ENCODE measurements around the gene ITGAD.
A peak's percentile ranks its signal among the peaks of the same experiment; 100 is the strongest.

The ITGAD gene

GRCh38 chr16:31458073-31458843 lies 65.1 kb downstream of the ITGAD start:
- H3K27me3 ChIP-seq (replicated peaks; ENCODE audit: control insufficient read depth, insufficient read depth, low read length, poor library complexity, severe bottlenecking): no peaks in the 10 kb centered on the region
- no peaks in the 10 kb centered on the region for H3K9me3 ChIP-seq (ENCODE audit: control insufficient read depth, low read length)
- DNase-seq: peak; percentile 45 to 60 (median 56)
- peaks cover 25% of the 10 kb centered on the region for H3K4me1 ChIP-seq (ENCODE audit: control insufficient read depth, insufficient read depth, low read length, poor library complexity, severe bottlenecking)
- peak overlapping the region; percentile 86 for H3K4me3 ChIP-seq (ENCODE audit: insufficient read depth, low read depth, low read length, poor library complexity, severe bottlenecking)
- H3K27ac ChIP-seq (ENCODE audit: insufficient read depth, low read length, poor library complexity, severe bottlenecking): peak overlapping the region; percentile 99
- peaks cover 5% of the 10 kb centered on the region for H3K36me3 ChIP-seq (ENCODE audit: control insufficient read depth, insufficient read depth, low read length)

- Histone ChIP-seq H3K36me3 (ENCODE audit: control insufficient read depth, insufficient read depth, low read length) (peaks cover 10% of the 10 kb centered on the region), H3K4me3 (ENCODE audit: insufficient read depth, low read depth, low read length, poor library complexity, severe bottlenecking) (peak within 1 kb of the TSS; percentile 86), H3K27me3 (replicated peaks; ENCODE audit: control insufficient read depth, insufficient read depth, low read length, poor library complexity, severe bottlenecking) (no peaks in the 10 kb centered on the region), H3K9me3 (ENCODE audit: control insufficient read depth, low read length) (no peaks in the 10 kb centered on the region), H3K4me1 (ENCODE audit: control insufficient read depth, insufficient read depth, low read length, poor library complexity, severe bottlenecking) (peaks cover 25% of the 10 kb centered on the region), H3K27ac (ENCODE audit: insufficient read depth, low read length, poor library complexity, severe bottlenecking) (peak within 1 kb of the TSS; percentile 99)
- DNase-seq: peak; percentile 94 to 97 (median 95)
These were observed 65.9 kb downstream of the ITGAD start, which contains the start of gene ARMC5 for GRCh38 chr16:31458844-31459686. ARMC5 (plus strand) TSS chr16:31459501; CDS start chr16:31459525, 24 bp downstream.

DNA sequence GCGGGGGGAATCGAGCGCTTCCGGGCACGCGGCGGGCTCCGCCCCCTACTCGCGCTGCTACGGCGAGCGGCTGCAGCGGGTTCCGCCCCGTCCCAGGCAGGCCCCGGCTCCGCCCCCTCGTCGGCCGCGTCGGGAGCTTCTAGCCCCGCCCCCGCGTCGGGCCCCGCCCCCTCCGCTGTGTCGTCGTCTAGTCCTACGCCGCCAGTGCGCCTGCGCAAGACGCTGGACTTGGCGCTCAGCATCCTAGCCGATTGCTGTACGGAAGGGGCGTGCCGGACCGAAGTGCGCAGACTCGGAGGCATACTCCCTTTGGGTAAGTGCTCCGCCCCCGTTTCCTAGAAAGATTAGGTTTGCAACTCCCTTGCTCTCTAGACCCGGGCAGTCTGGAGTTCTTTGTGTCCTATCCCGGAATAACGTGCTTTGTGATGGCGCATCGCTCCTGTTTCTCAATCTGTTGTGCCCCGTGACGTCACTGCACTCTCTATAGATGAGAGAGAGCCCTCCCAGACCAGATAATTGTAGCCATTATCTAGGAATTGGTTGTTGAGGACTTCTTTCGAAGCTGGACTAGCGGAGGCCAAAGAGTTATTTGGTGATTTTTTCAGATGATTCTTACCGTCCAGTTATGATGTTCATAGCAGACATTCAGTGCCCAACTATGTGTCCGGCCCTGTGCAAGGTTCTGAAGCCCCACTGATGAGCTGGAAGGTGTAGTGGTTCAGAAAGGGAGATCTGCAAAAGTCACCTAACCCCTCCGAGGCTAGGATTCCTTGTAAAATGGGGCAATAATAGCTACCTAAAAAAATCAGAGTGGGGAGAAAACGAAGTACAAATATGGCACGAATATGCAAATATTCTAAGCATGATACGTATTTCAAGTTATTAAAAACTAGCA lies 66.8 kb downstream of the ITGAD start:
- peaks cover 25% of the 10 kb centered on the region for H3K4me1 ChIP-seq (ENCODE audit: control insufficient read depth, insufficient read depth, low read length, poor library complexity, severe bottlenecking)
- H3K27ac ChIP-seq (ENCODE audit: insufficient read depth, low read length, poor library complexity, severe bottlenecking): peak overlapping the region; percentile 99
- peak; percentile 99 to 100 (median 100) for DNase-seq
- H3K4me3 ChIP-seq (ENCODE audit: insufficient read depth, low read depth, low read length, poor library complexity, severe bottlenecking): peak overlapping the region; percentile 86
- H3K36me3 ChIP-seq (ENCODE audit: control insufficient read depth, insufficient read depth, low read length): peaks cover 10% of the 10 kb centered on the region
- no peaks in the 10 kb centered on the region for H3K9me3 ChIP-seq (ENCODE audit: control insufficient read depth, low read length)
- H3K27me3 ChIP-seq (replicated peaks; ENCODE audit: control insufficient read depth, insufficient read depth, low read length, poor library complexity, severe bottlenecking): no peaks in the 10 kb centered on the region

- H3K4me1 ChIP-seq (ENCODE audit: control insufficient read depth, insufficient read depth, low read length, poor library complexity, severe bottlenecking): peaks cover 23% of the 10 kb centered on the region
- H3K4me3 ChIP-seq (ENCODE audit: insufficient read depth, low read depth, low read length, poor library complexity, severe bottlenecking): no peak overlapping the region
- DNase-seq: no peak
- no peaks in the 10 kb centered on the region for H3K27me3 ChIP-seq (replicated peaks; ENCODE audit: control insufficient read depth, insufficient read depth, low read length, poor library complexity, severe bottlenecking)
- no peaks in the 10 kb centered on the region for H3K9me3 ChIP-seq (ENCODE audit: control insufficient read depth, low read length)
- H3K36me3 ChIP-seq (ENCODE audit: control insufficient read depth, insufficient read depth, low read length): peaks cover 10% of the 10 kb centered on the region
- no peak overlapping the region for H3K27ac ChIP-seq (ENCODE audit: insufficient read depth, low read length, poor library complexity, severe bottlenecking)
These were observed 67.5 kb downstream of the ITGAD start for GRCh38 chr16:31460582-31461002.

GRCh38 chr16:31461201-31461920 lies 68.2 kb downstream of the ITGAD start:
- H3K4me1 ChIP-seq (ENCODE audit: control insufficient read depth, insufficient read depth, low read length, poor library complexity, severe bottlenecking): peaks cover 22% of the 10 kb centered on the region
- H3K36me3 ChIP-seq (ENCODE audit: control insufficient read depth, insufficient read depth, low read length): peaks cover 10% of the 10 kb centered on the region
- H3K27ac ChIP-seq (ENCODE audit: insufficient read depth, low read length, poor library complexity, severe bottlenecking): no peak overlapping the region
- no peak for DNase-seq
- no peaks in the 10 kb centered on the region for H3K27me3 ChIP-seq (replicated peaks; ENCODE audit: control insufficient read depth, insufficient read depth, low read length, poor library complexity, severe bottlenecking)
- H3K4me3 ChIP-seq (ENCODE audit: insufficient read depth, low read depth, low read length, poor library complexity, severe bottlenecking): no peak overlapping the region
- no peaks in the 10 kb centered on the region for H3K9me3 ChIP-seq (ENCODE audit: control insufficient read depth, low read length)

GRCh38 chr16:31461921-31462804 lies 69.0 kb downstream of the ITGAD start:
- Histone ChIP-seq H3K36me3 (ENCODE audit: control insufficient read depth, insufficient read depth, low read length) (peaks cover 10% of the 10 kb centered on the region), H3K9me3 (ENCODE audit: control insufficient read depth, low read length) (no peaks in the 10 kb centered on the region), H3K4me1 (ENCODE audit: control insufficient read depth, insufficient read depth, low read length, poor library complexity, severe bottlenecking) (peaks cover 27% of the 10 kb centered on the region), H3K4me3 (ENCODE audit: insufficient read depth, low read depth, low read length, poor library complexity, severe bottlenecking) (no peak overlapping the region), H3K27me3 (replicated peaks; ENCODE audit: control insufficient read depth, insufficient read depth, low read length, poor library complexity, severe bottlenecking) (no peaks in the 10 kb centered on the region), H3K27ac (ENCODE audit: insufficient read depth, low read length, poor library complexity, severe bottlenecking) (no peak overlapping the region)
- no peak for DNase-seq

DNA sequence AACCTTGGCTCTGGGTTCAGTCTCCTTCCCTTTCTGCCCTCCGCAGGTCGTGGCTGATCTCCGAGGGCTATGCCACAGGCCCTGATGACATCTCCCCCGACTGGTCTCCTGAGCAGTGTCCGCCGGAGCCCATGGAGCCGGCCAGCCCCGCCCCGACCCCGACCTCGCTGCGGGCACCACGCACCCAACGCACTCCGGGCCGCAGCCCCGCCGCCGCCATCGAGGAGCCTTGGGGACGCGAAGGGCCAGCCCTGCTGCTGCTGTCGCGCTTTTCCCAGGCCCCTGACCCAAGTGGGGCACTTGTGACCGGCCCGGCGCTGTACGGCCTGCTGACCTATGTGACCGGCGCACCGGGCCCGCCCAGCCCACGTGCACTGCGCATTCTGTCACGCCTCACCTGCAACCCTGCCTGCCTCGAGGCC lies 71.2 kb downstream of the ITGAD start:
- Histone ChIP-seq H3K4me3 (ENCODE audit: insufficient read depth, low read depth, low read length, poor library complexity, severe bottlenecking) (no peak overlapping the region), H3K27ac (ENCODE audit: insufficient read depth, low read length, poor library complexity, severe bottlenecking) (no peak overlapping the region), H3K9me3 (ENCODE audit: control insufficient read depth, low read length) (no peaks in the 10 kb centered on the region), H3K27me3 (replicated peaks; ENCODE audit: control insufficient read depth, insufficient read depth, low read length, poor library complexity, severe bottlenecking) (no peaks in the 10 kb centered on the region), H3K36me3 (ENCODE audit: control insufficient read depth, insufficient read depth, low read length) (peaks cover 10% of the 10 kb centered on the region), H3K4me1 (ENCODE audit: control insufficient read depth, insufficient read depth, low read length, poor library complexity, severe bottlenecking) (peaks cover 15% of the 10 kb centered on the region)
- DNase-seq: no peak

GRCh38 chr16:31464781-31465260 lies 71.7 kb downstream of the ITGAD start:
- no peak for DNase-seq
- no peak overlapping the region for H3K4me3 ChIP-seq (ENCODE audit: insufficient read depth, low read depth, low read length, poor library complexity, severe bottlenecking)
- no peaks in the 10 kb centered on the region for H3K9me3 ChIP-seq (ENCODE audit: control insufficient read depth, low read length)

More at GRCh38 chr16:31464781-31465260, 71.7 kb downstream of the ITGAD start:
- no peaks in the 10 kb centered on the region for H3K27me3 ChIP-seq (replicated peaks; ENCODE audit: control insufficient read depth, insufficient read depth, low read length, poor library complexity, severe bottlenecking)
- H3K36me3 ChIP-seq (ENCODE audit: control insufficient read depth, insufficient read depth, low read length): peaks cover 10% of the 10 kb centered on the region
- no peak overlapping the region for H3K27ac ChIP-seq (ENCODE audit: insufficient read depth, low read length, poor library complexity, severe bottlenecking)
- peaks cover 15% of the 10 kb centered on the region for H3K4me1 ChIP-seq (ENCODE audit: control insufficient read depth, insufficient read depth, low read length, poor library complexity, severe bottlenecking)

All from effector memory CD4-positive, alpha-beta T cell (primary cell).